Measurements from ENCODE around the gene LHX6. TPM values are rescaled to one million over a fixed set of nuclear protein-coding genes. Genes with fewer than 3 reads are reported as not detected.
A peak's percentile ranks its signal among the peaks of the same experiment; 100 is the strongest.

Gene LHX6
- total RNA-seq, 1 experiment from 2014 or later: 1.8 TPM

- H3K4ac ChIP-seq (ENCODE audit: low read depth, low read length): no peak within 1 kb of the TSS
- Mint-ChIP-seq H3K27ac (peak within 1 kb of the TSS; percentile 99 to 100 (median 99)), H3K9me3 (no peaks in the 10 kb centered on the region), H3K4me3 (peak within 1 kb of the TSS; percentile 97 to 98), H3K36me3 (ENCODE audit: insufficient read depth in 1 of 3, low read depth in 3 of 3) (peaks cover 3 to 21% (median 6%) of the 10 kb centered on the region in 3 experiments; a peak in 6 of 7 replicates), H3K4me1 (peaks cover 12 to 13% of the 10 kb centered on the region in 2 experiments; a peak in 3 of 4 replicates), H3K27me3 (ENCODE audit: low read depth) (no peaks in the 10 kb centered on the region)
- H3K27ac ChIP-seq (ENCODE audit: insufficient read length, low read depth, low read length): peak within 1 kb of the TSS; percentile 63
- peak within 1 kb of the TSS; percentile 83 for H3K9ac ChIP-seq (ENCODE audit: extremely low read depth, insufficient read length, low read length)
- peak within 1 kb of the TSS; percentile 91 for H2BK120ac ChIP-seq (ENCODE audit: low read depth, low read length, poor library complexity, severe bottlenecking)
- H3K79me2 ChIP-seq (ENCODE audit: insufficient read depth, low read length): peaks cover 6% of the 10 kb centered on the region; the same call in 1 of the 2 replicates
- no peaks in the 10 kb centered on the region for H3K9me3 ChIP-seq (ENCODE audit: control insufficient read depth, low read depth, low read length)
- H3T11ph ChIP-seq (ENCODE audit: low read length): no peak within 1 kb of the TSS
- H3K23me2 ChIP-seq (ENCODE audit: insufficient read length, low read depth, low read length, poor library complexity, severe bottlenecking): peaks cover 11% of the 10 kb centered on the region
- H2AFZ ChIP-seq (ENCODE audit: low read length): peak within 1 kb of the TSS; percentile 6
- H2AK5ac ChIP-seq (ENCODE audit: insufficient read length, low read length): no peak within 1 kb of the TSS
- peak within 1 kb of the TSS; percentile 90 for H3K18ac ChIP-seq (ENCODE audit: insufficient read length, low read depth, low read length)
- H4K91ac ChIP-seq (ENCODE audit: insufficient read length, low read depth, low read length): no peak within 1 kb of the TSS
- no peak within 1 kb of the TSS for H3K23ac ChIP-seq (ENCODE audit: insufficient read length, low read depth, low read length)
- no peak within 1 kb of the TSS for H4K5ac ChIP-seq (ENCODE audit: insufficient read length, low read depth, low read length)
- peak within 1 kb of the TSS; percentile 55 for H2BK12ac ChIP-seq (ENCODE audit: insufficient read length, low read depth, low read length)
- no peaks in the 10 kb centered on the region for H3K4me1 ChIP-seq (ENCODE audit: insufficient read depth, low read length)
- peak within 1 kb of the TSS; percentile 98 for H3K4me2 ChIP-seq (ENCODE audit: insufficient read depth, insufficient read length, low read length)
- no peak within 1 kb of the TSS; the same call in 1 of the 2 replicates for H2BK15ac ChIP-seq (ENCODE audit: low read depth, low read length)
- H4K8ac ChIP-seq (replicated peaks; ENCODE audit: insufficient read length, low read depth, low read length): no peak within 1 kb of the TSS
- WGBS (ENCODE audit: extremely low coverage, insufficient read length, low lambda C conversion rate): no CpG with 5 or more reads among the region's 60 CpGs
- peaks cover 7% of the 10 kb centered on the region for H3K79me1 ChIP-seq (ENCODE audit: insufficient read depth, low read depth, low read length, poor library complexity, severe bottlenecking)
- no peaks in the 10 kb centered on the region for H4K20me1 ChIP-seq (ENCODE audit: control insufficient read depth, insufficient read depth, insufficient read length)
- peak; percentile 94 for DNase-seq
- no peaks in the 10 kb centered on the region for H3K27me3 ChIP-seq (ENCODE audit: insufficient read depth, low read length)
- no peak within 1 kb of the TSS for H2BK5ac ChIP-seq (ENCODE audit: insufficient read length, low read length)
- no peak within 1 kb of the TSS for H3K56ac ChIP-seq (ENCODE audit: insufficient read length, low read depth, low read length)
- no peak within 1 kb of the TSS for H2BK20ac ChIP-seq (ENCODE audit: low read depth, low read length, poor library complexity, severe bottlenecking)
- H3K14ac ChIP-seq (ENCODE audit: insufficient read depth, low read length): peak within 1 kb of the TSS; percentile 94
- TF ChIP-seq CTCF (conservative IDR thresholded peaks at IDR 0.05): no peak
Measured at GRCh38 chr9:122264360-122265148, 35.8 kb upstream of the LHX6 start, which contains the start of the genes MRRF and RBM18. Gene MRRF, plus strand, starts transcription at chr9:122264882. Its CDS starts 6,010 bp downstream, at chr9:122270892. Gene RBM18, minus strand, starts transcription at chr9:122264840. Its CDS starts 3,348 bp downstream, at chr9:122261492.

All from H9 (cell line).